Activated naive CD4-positive, alpha-beta T cell (primary cell): Measurements from ENCODE around the gene SLC41A3.
"Not testable (repeated sequence)": the region's sequence is repeated elsewhere in the genome, so short reads cannot be mapped to it uniquely, and the experiment has no call there.

Experiments used
- DNase-seq, 4 experiments: peaks; one replicate each; lab custom pipeline; 2025; lab: John Stamatoyannopoulos, UW

Gene SLC41A3

DNA sequence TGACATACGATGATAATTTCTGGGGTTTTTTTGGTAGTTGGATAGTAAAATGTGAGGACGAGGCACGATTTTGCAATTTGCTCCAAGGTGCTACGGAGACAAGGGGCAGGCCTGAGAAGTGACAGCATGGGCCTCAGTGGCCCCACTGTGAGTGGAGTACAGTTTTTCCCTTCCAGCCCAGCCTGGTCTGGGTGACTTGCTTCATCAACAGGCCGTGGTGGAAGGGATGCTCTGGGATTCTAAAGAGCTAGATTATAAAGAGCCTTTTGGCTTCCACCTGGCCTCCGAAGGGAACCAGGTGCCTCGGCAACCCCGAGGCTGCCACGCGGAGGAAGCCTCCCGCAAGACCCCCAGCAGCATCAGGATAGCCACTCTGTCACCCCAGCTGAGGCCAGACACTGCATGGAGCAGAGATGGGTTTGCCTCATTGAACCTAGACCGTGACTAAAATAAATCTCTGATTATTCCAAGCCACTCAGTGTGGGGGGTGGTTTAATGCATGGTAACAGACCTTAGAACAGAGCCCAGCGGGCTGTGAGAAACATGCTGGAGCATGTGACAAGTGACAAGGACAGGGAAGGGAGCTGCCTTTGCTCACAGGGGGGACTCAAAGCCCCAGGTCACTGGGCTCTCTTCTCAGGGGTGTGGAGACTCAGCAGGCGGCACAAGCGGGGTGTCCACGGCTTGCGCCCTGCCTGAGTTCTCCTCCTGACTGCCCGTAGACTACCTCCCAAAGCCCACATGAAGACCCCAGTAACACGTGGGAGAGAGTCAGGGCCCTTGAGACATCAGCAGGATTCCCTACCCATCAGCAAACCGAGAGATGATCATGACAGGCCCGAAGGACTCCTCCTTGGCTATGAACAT lies 22.6 kb upstream of the SLC41A3 start:
- no peak for DNase-seq

DNA sequence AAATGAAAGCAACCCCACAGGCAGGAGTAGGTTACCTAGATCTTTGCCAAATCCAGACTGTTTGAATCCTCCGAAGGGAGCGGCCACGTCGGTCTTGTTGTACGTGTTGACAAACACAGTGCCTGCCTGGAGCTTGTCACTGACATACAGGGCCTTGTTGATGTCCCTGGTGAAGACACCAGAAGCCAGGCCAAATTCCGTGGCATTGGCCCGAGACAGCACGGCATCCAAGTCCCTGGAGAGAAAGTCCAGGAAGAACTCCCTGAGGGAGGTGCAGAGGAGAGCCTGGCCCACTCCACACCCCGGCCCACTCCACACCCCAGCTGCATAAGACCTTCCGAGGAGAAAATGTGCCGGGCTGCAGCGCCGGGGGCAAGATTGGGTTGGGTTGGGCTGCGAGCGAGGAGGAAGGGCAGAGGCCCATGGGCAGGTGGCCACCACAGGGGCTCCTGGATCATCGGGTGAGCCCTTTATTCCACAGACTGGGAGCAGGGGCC lies 21.8 kb upstream of the SLC41A3 start:
- no peak for DNase-seq

DNA sequence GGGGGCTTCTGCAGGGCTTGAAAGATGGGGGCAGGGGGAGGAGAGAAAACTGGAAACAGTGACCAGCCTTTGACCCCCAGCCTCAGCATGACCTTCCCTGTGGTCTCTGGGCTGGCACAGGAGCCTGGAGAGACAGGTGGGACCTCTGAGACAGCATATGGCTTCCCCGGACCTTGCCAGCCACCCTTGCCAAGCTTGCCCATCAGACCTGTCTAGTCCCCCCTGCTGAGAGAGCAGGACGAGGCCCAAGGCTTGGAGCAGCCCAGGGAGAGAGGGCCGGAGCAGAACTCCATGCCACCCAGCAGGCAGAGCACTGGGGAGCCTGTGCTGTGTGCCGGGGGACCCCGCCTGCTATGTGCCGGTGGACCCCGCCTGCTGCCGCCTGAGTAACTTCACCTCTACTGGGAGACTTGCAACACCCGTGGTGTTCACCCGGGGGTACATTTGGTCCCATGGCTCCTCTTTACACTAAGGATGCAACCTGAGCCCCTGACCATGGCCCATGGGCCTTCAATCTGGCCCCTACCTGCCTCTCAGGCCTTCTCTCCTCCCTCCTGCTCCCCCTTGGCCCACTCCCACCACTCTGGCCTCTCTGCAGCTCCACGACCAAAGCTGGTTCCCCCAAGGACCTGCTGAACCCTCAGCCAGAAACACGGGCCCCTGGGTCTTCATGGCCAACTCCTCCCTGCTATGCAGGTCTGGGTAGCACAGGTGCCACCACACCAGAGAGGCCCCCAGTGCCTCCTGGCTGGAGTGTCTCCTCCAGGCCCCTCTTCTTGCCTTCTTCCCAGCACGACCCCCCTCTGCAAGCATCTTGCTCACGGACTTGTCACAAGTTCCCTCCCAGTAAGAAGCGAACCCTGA lies 21.1 kb upstream of the SLC41A3 start:
- no peak for DNase-seq

- DNase-seq, result no peak
Observed at GRCh38 chr3:126104028-126104635, 20.2 kb upstream of the SLC41A3 start.

GRCh38 chr3:126103121-126104027 lies 19.4 kb upstream of the SLC41A3 start:
- no peak for DNase-seq

- DNase-seq, result no peak
Observed at GRCh38 chr3:126102530-126102951, 18.6 kb upstream of the SLC41A3 start.

DNA sequence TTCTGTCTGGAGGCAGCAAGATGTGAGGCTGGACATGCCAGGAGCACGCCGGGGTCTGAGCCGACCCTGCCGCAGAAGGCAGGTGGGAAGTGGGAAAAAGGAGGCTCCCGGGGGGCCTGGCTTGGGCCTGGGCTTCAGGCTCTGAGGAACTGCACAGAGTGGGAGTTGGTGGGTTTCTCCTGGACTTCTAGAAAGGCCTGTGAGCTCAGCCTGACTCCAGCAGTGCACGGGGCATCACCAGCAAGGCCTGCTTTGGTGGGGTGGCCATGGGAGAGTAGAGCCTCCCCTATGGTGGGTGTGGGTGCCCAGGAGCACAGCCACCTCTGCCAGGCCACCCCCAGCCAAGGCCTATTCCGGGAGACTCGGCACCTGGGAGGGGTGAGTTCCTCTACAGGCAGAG lies 18.1 kb upstream of the SLC41A3 start:
- DNase-seq, result no peak

DNA sequence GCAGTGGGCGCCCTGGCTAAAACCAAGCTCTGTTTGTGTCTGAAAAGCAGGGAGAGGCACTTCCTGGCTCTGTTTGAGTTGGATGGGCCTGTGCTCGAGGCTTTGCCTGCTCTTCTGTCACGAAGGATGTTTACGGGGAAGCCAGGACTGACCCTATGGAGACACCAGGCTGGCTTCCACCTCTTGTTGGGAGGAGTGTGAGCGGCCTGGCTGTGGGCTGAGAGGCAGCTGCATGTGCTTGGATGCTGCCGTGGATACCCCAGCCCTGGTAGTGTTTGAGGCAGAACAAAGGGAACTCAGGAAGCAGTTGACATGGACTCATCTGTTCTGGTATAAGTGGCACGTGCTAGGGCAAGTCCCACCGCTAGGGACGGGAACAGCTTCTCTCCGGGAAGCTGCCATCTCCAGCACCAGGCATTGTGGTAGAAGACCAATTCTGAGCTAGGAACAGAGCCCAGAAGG lies 17.6 kb upstream of the SLC41A3 start:
- DNase-seq, result no peak

DNA sequence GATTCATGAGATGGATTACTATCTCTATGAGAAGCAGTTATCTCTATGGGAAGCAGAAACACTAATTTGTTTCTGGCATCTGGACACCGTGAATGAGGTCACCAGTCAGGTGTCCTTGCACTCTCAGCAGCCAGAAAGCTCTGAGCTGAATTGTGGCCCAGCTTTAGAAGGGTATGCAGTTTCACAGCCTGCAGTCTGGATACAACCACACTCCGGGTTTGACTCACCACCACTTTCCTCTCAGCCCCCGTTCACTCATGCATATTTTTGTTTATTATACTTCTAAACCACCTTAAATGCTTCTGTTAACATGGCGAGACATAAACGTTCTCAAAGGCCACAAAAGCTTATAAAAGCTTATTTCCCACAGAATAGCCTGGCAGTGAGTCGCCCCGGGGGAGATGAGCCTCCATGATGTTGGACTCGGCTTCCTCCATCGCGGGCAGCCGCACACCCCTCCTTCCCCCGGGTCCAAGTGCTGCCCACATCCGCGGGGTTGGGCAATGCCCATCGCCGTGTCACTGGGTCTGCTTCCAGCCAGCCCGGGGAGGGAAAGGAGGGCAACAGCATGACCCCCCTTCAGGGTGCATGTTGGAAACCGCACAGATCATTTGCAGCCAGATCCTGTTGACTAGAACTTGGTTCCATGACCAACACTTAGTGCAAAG lies 16.8 kb upstream of the SLC41A3 start:
- no peak for DNase-seq

- DNase-seq, result no peak
Observed at GRCh38 chr3:126100269-126100633, 16.3 kb upstream of the SLC41A3 start.

- DNase-seq, result no peak
Observed at GRCh38 chr3:126098391-126098858, 14.5 kb upstream of the SLC41A3 start.

GRCh38 chr3:126097801-126098200 lies 13.9 kb upstream of the SLC41A3 start:
- DNase-seq, result no peak

DNA sequence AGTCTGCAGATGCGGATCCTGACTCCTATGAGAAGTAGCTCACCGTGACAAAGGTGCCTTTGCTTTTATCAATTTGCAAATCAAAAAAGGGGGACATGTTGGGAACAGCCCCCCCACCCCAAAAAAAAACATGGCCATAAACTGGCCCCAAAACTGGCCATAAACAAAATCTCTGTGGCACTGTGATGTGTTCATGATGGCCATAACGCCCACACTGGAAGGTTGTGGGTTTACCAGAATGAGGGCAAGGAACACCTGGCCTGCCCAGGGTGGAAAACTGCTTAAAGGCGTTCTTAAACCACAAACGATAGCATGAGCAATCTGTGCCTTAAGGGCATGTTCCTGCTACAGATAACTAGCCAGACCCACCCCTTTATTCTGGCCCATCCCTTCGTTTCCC lies 12.3 kb upstream of the SLC41A3 start:
- DNase-seq, result not testable (repeated sequence)

- not testable (repeated sequence) for DNase-seq
Observed at GRCh38 chr3:126092128-126092527, 8.2 kb upstream of the SLC41A3 start.

DNA sequence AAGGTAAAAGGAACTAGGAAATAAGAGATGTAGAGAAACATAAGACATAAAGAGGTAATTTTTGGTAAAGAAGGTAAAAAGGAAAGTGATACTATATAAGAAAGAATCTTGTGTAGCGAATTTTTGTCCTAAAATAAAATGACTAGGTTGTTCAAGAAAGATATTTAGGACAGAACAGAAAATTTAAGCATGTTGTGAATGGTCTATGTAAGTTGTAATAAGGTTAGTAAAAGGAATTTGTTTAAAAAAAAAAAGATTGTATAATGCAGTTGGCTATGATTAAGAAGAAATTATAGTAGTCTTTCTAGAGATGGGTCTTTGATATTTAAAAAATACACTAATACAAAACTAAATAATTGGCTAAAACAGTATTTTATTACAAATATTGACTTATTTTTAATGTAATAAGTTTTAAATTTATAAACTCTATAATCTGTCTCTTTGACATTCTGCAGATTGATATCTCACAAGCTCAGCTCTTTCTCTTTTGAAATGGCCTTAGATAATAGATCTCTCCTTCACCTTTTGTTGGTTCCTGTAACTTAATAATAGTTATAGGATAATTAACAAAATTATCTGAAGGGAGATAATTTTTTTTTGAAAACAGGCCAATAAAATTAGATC lies 3.7 kb upstream of the SLC41A3 start:
- no peak for DNase-seq

DNA sequence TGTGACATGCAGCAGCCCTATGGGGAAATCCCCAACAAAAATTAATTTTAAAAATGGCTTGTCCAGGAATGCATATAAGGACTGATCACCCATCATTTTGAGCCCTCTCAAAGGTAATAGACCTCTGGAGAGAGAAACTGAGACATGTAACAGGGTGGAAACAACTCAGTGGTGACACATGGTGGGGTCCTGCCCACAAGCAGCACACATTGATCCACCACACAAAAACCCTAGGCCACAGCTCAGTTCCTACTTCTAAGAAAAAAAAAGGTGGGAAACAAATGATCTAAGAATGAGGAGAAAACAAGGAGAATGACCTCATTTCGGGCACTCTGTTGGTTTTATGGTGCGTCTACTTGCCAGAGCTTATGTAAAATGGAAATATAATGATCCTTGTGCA lies 1.9 kb upstream of the SLC41A3 start:
- DNase-seq, result no peak

DNA sequence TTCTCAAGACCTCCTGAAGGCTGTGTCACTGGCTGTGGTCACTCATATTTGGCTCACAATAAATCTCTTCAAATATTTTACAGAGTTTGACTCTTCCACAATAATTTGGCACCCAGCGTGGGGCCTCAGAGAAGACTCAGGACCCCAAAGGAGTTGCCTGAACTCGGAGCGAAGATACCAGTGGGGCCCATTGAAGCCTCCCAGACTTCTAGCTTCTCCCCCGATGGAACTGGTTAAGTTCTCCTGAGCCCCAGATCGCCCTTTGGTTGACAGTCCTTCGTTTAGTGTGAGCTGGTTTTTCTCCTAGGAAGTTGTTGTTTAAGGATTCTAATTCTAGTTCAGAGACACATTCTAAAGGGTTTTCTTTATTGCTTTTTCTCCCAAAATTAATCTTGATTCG lies 1.4 kb upstream of the SLC41A3 start:
- no peak for DNase-seq

DNA sequence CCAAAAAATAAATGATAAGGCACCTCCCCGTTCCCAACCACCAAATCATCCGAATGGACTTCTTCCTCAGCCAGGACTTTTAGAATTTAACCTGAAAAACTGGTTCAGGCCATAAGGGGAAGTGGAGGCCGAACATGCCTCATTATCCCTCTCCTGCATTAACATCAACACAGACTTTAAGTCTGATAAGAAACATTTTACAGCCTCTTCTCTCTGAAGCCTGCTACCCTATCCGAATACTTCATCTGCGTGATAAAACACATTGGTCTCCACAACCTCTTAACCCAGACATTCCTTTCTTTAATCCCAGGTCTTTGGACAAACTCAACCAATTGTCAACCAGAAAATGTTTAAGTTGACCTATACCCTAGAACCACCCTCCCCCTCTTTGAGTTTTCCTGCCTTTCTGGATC lies 850 bp upstream of the SLC41A3 start:
- DNase-seq, result no peak

GRCh38 chr3:126083511-126083912 lies 412 bp downstream of the SLC41A3 start:
- DNase-seq, result peak in 1 of 4 experiments; percentile 41

DNA sequence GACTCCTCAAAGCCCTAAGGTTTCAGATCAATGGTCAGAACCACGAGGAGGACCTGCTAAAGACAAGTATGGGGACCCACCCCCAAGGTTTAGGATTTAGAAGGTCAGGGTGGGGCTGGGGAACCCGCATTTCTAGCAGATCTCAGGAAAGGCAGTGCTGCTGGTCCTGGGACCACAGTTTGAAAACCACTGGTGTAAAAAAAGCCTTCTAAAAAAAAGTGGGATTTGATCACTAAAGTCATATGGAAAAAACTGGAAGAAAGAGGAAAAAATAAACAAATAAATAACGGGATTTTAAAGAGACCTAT lies 832 bp downstream of the SLC41A3 start:
- no peak for DNase-seq
